ENCODE data around the gene FGD2.

Gene FGD2

DNA sequence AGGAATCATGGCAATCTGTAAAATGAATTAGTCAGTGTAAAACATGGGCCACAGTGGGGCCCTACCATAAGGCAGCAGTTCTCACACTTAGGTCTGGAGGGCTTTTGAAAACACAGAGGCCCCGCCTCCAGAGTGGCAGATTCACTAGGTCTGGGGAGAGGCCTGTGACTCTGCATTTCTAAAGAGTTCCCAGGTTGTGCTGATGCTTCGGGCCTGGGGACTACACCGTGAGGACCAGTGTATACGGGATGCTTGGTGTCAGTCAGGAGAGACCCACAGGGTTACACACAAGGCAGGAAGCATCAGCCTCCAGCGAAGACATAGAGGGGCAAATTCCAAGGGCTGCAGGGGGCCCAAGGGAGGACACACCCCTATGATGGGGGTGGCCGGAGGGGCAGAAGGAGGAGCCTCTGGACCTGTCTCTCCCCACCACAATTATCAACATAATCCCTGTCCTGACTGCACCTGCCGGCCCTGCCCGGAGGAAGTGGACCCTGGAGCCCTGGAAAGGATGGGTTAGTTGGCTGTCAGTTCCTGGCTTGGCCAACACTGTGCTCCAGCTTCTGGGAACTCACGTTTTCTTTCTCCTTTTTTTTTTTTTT, 46.7 kb downstream of the FGD2 start:
- peaks cover 50% of the 10 kb centered on the region for H3K4me1 ChIP-seq (ENCODE audit: control insufficient read depth, low read length)
- H3K4me2 ChIP-seq (ENCODE audit: low read length): peak overlapping the region; percentile 54

DNA sequence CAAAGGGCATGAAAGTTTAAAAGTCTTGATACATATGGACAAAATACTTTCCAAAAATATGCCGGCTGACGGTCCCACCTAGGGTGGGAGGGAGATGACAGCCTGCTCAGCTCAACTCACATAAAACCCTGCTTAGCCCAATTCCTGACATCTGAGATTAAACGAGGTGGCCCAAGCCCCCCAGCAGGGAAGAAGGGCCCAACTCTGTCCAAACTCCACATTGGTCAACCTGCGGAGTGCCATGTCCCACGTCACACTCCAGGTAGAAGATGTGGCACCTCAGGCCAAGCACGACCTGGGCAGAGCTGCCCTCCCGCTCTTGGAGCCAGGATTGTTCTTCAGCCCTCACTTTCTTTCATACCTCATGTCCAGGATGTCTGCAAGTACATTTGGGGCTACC, 48.2 kb downstream of the FGD2 start:
- H3K4me1 ChIP-seq (ENCODE audit: control insufficient read depth, low read length): peaks cover 35% of the 10 kb centered on the region
- H3K79me2 ChIP-seq (ENCODE audit: control insufficient read depth, low read length): no peaks in the 10 kb centered on the region
- no peaks in the 10 kb centered on the region for H3K9me2 ChIP-seq (replicated peaks; ENCODE audit: control insufficient read depth, low read length)
- no peak overlapping the region for H3K4me2 ChIP-seq (ENCODE audit: low read length)
- no peaks in the 10 kb centered on the region for H4K20me1 ChIP-seq (ENCODE audit: control insufficient read depth, insufficient read depth, low read depth, low read length)
- H3K36me3 ChIP-seq (ENCODE audit: control insufficient read depth, low read length): no peaks in the 10 kb centered on the region
- no peak for TF ChIP-seq EZH2phosphoT487 (IDR thresholded peaks at IDR 0.05; ENCODE audit: borderline replicate concordance, low read length)
- TF ChIP-seq CTCF (IDR thresholded peaks at IDR 0.05; ENCODE audit: low read depth, low read length, poor library complexity, severe bottlenecking): no peak
- peaks cover 6% of the 10 kb centered on the region; the same call in 1 of the 2 replicates for H3F3A ChIP-seq (ENCODE audit: control insufficient read depth, insufficient read depth)
- no peak overlapping the region for H3K27ac ChIP-seq (ENCODE audit: low read depth, low read length)
- no peak overlapping the region for H3K4me3 ChIP-seq (ENCODE audit: low read length)
- H3K27me3 ChIP-seq (ENCODE audit: control insufficient read depth, low read length): no peaks in the 10 kb centered on the region
- no peaks in the 10 kb centered on the region for H3K9me3 ChIP-seq (ENCODE audit: control insufficient read depth, insufficient read depth, low read length)

More for the DNA sequence above, 46.7 kb downstream of the FGD2 start:
- Histone ChIP-seq H3K79me2 (ENCODE audit: control insufficient read depth, low read length) (no peaks in the 10 kb centered on the region), H3K4me3 (ENCODE audit: low read length) (no peak overlapping the region), H3K36me3 (ENCODE audit: control insufficient read depth, low read length) (no peaks in the 10 kb centered on the region), H4K20me1 (ENCODE audit: control insufficient read depth, insufficient read depth, low read depth, low read length) (no peaks in the 10 kb centered on the region), H3K27ac (ENCODE audit: low read depth, low read length) (no peak overlapping the region), H3K9me2 (replicated peaks; ENCODE audit: control insufficient read depth, low read length) (no peaks in the 10 kb centered on the region), H3K27me3 (ENCODE audit: control insufficient read depth, low read length) (no peaks in the 10 kb centered on the region), H3F3A (ENCODE audit: control insufficient read depth, insufficient read depth) (peaks cover 6% of the 10 kb centered on the region; the same call in 1 of the 2 replicates), H3K9me3 (ENCODE audit: control insufficient read depth, insufficient read depth, low read length) (no peaks in the 10 kb centered on the region)
- no peak for TF ChIP-seq CTCF (IDR thresholded peaks at IDR 0.05; ENCODE audit: low read depth, low read length, poor library complexity, severe bottlenecking)
- no peak for TF ChIP-seq EZH2phosphoT487 (IDR thresholded peaks at IDR 0.05; ENCODE audit: borderline replicate concordance, low read length)

- H3K27me3 ChIP-seq (ENCODE audit: control insufficient read depth, low read length): no peaks in the 10 kb centered on the region
- TF ChIP-seq EZH2phosphoT487 (IDR thresholded peaks at IDR 0.05; ENCODE audit: borderline replicate concordance, low read length) (no peak), CTCF (IDR thresholded peaks at IDR 0.05; ENCODE audit: low read depth, low read length, poor library complexity, severe bottlenecking) (no peak)
- H3K79me2 ChIP-seq (ENCODE audit: control insufficient read depth, low read length): no peaks in the 10 kb centered on the region
- H3K9me2 ChIP-seq (replicated peaks; ENCODE audit: control insufficient read depth, low read length): no peaks in the 10 kb centered on the region
- peaks cover 30% of the 10 kb centered on the region for H3K4me1 ChIP-seq (ENCODE audit: control insufficient read depth, low read length)
- no peaks in the 10 kb centered on the region for H3K36me3 ChIP-seq (ENCODE audit: control insufficient read depth, low read length)
- H3K27ac ChIP-seq (ENCODE audit: low read depth, low read length): no peak overlapping the region
- H3K4me3 ChIP-seq (ENCODE audit: low read length): no peak overlapping the region
- no peak overlapping the region for H3K4me2 ChIP-seq (ENCODE audit: low read length)
- H3F3A ChIP-seq (ENCODE audit: control insufficient read depth, insufficient read depth): peaks cover 2% of the 10 kb centered on the region; the same call in 1 of the 2 replicates
- no peaks in the 10 kb centered on the region for H4K20me1 ChIP-seq (ENCODE audit: control insufficient read depth, insufficient read depth, low read depth, low read length)
- H3K9me3 ChIP-seq (ENCODE audit: control insufficient read depth, insufficient read depth, low read length): no peaks in the 10 kb centered on the region
These were observed 48.7 kb downstream of the FGD2 start for GRCh38 chr6:37054171-37054570.
